ENCODE results near the gene TNC. TPM values are rescaled to one million over a fixed set of nuclear protein-coding genes. Genes with fewer than 3 reads are reported as not detected.

Gene TNC
- total RNA-seq, 1 donor from 2014 or later = 95.2 TPM

GRCh38 chr9:114995681-114996221 lies 122.2 kb downstream of the TNC start:
- Mint-ChIP-seq H3K27ac (no peak overlapping the region), H3K4me3 (no peak overlapping the region), H3K36me3 (no peaks in the 10 kb centered on the region), H3K4me1 (ENCODE audit: unreplicated experiment) (no peaks in the 10 kb centered on the region), H3K9me3 (no peaks in the 10 kb centered on the region), H3K27me3 (no peaks in the 10 kb centered on the region)
- no peak for TF ChIP-seq CTCF (conservative IDR thresholded peaks at IDR 0.05)
- DNase-seq (ENCODE audit: extremely low spot score, unreplicated experiment) = no peak

- Mint-ChIP-seq H3K27ac (no peak overlapping the region), H3K27me3 (no peaks in the 10 kb centered on the region)
- no peak for TF ChIP-seq CTCF (conservative IDR thresholded peaks at IDR 0.05)
Observed at GRCh38 chr9:114994768-114995167, 123.2 kb downstream of the TNC start.

GRCh38 chr9:114991861-114992260 lies 126.1 kb downstream of the TNC start:
- H3K4me3 Mint-ChIP-seq = no peak overlapping the region
- no peak overlapping the region for H3K27ac Mint-ChIP-seq
- DNase-seq (ENCODE audit: extremely low spot score, unreplicated experiment) = no peak
- no peaks in the 10 kb centered on the region for H3K4me1 Mint-ChIP-seq (ENCODE audit: unreplicated experiment)
- no peaks in the 10 kb centered on the region for H3K9me3 Mint-ChIP-seq
- H3K27me3 Mint-ChIP-seq = no peaks in the 10 kb centered on the region
- no peaks in the 10 kb centered on the region for H3K36me3 Mint-ChIP-seq
- TF ChIP-seq CTCF (conservative IDR thresholded peaks at IDR 0.05) = no peak

More at GRCh38 chr9:114994768-114995167, 123.2 kb downstream of the TNC start:
- Mint-ChIP-seq H3K36me3 (no peaks in the 10 kb centered on the region), H3K4me1 (ENCODE audit: unreplicated experiment) (no peaks in the 10 kb centered on the region), H3K9me3 (no peaks in the 10 kb centered on the region), H3K4me3 (no peak overlapping the region)
- no peak for DNase-seq (ENCODE audit: extremely low spot score, unreplicated experiment)

- Mint-ChIP-seq H3K27ac (no peak overlapping the region), H3K4me3 (no peak overlapping the region), H3K36me3 (no peaks in the 10 kb centered on the region), H3K4me1 (ENCODE audit: unreplicated experiment) (no peaks in the 10 kb centered on the region), H3K27me3 (no peaks in the 10 kb centered on the region), H3K9me3 (no peaks in the 10 kb centered on the region)
- no peak for TF ChIP-seq CTCF (conservative IDR thresholded peaks at IDR 0.05)
- DNase-seq (ENCODE audit: extremely low spot score, unreplicated experiment) = no peak
Observed at GRCh38 chr9:114990901-114991300, 127.1 kb downstream of the TNC start.

- no peaks in the 10 kb centered on the region for H3K27me3 Mint-ChIP-seq
- no peak overlapping the region for H3K27ac Mint-ChIP-seq
- H3K4me3 Mint-ChIP-seq = no peak overlapping the region
- no peak for TF ChIP-seq CTCF (conservative IDR thresholded peaks at IDR 0.05)
- no peak for DNase-seq (ENCODE audit: extremely low spot score, unreplicated experiment)
- no peaks in the 10 kb centered on the region for H3K9me3 Mint-ChIP-seq
- H3K36me3 Mint-ChIP-seq = no peaks in the 10 kb centered on the region
- no peaks in the 10 kb centered on the region for H3K4me1 Mint-ChIP-seq (ENCODE audit: unreplicated experiment)
Observed at GRCh38 chr9:114989600-114990410, 128.2 kb downstream of the TNC start.

All from type B pancreatic cell (in vitro differentiated cells).